Measurements from ENCODE around the gene MREG.
"Not testable (repeated sequence)": the region's sequence is repeated elsewhere in the genome, so short reads cannot be mapped to it uniquely, and the experiment has no call there.

Gene MREG

GRCh38 chr2:215952860-215953637, 60.3 kb downstream of the MREG start:
- no peak for DNase-seq

DNA sequence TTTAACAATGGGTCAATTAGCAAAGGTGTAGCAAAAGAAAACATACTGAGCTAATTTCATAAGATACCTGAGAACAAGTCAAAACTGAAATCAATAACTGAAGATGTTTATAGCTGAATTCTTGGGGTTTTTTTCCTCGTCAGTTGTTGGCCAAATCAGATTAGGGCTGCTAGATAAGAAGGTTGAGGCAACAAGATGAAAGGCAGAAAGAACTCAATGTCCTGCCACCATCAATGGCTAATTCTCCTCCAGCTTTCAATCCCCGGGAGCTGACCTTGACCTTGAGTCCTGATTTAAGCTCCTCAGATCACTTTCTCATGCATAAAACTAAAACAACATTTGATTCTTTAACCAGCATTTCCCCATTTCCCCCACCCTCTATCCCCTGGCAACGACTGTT, 61.8 kb downstream of the MREG start:
- DNase-seq = no peak

DNA sequence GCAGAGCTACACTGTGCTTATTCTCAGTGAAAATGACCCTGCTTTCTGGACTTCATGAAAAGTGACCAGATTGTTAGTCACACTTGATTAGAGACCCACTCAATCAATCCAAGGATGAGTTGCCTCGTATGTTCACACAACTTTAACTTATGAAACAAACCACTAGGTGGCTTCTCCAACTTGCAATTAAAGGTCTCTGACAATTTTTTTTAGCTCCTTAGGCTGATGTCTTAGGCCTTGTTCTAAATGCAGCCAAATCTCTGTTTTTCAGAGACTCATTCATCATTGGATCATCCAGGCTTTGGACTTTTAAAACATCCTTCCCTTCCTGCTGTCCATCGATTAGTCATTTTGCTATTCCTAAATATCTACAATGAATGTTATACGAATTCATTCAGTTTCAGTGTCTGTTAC, 63.4 kb downstream of the MREG start:
- DNase-seq = no peak

DNA sequence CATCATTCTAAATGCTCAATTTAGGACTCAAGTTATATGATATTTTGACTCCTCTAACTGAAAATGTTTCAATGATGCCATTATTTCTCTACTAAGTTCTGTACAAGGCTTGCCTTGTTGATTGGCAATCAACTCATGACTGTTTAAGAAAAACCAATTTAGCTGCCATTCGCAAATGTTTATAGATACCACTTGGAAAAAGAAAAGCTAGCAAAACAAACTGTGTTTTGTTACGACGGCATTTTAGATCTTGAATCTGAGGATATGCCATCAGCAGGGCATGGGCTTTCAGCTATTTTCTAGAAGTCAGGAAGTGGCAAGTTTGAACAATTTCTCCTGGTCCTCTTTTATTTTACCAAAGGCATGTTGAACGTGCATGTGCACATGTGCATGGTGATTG, 65.3 kb downstream of the MREG start:
- no peak for DNase-seq

- DNase-seq = no peak
These were observed 66.8 kb downstream of the MREG start for GRCh38 chr2:215946586-215946985.

DNA sequence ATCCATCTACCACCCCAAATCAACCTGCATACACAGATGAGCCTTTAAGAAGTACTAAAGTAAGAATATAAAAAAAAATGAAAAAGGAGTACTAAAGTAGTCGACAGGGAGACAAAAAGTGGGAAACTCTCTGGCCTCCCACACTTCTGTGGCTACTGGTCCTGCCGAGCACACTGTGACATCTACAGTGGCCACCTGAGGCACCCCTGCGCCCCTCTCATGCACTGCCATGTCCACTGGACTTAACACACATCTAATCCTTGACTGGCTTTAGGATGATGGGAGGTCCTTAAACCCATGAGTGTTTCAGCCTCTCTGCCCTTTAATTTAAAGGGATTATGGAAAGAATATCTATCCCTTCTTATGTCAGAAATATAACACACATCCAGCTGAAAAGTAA, 71.2 kb downstream of the MREG start:
- no peak for DNase-seq

GRCh38 chr2:215941726-215942125, 71.6 kb downstream of the MREG start:
- DNase-seq = no peak

DNA sequence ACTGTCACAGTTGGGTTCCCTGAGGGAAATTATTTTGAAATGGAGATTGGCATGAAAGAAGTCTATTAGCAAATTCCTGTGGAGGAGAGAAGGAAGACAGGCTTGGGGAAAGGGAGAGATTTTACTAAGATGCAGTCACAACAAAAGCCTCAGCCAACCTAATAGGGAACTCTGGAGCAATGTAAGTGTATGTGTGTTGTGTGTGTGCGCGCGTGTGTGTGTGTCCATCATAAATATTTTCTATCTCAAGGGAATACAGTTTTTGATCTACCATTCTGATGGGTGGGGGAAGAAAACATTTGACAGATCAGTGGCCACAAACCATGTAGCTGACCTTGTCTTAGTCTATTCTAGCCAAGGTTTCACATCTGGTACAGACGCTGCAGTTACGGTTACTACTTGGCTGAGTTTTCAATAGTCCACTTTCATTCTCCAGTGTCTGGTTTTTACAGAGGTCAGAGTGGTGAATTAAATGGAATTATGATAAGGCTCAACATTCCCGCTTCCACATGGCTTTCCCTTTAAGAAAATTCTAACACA, 72.6 kb downstream of the MREG start:
- no peak for DNase-seq

DNA sequence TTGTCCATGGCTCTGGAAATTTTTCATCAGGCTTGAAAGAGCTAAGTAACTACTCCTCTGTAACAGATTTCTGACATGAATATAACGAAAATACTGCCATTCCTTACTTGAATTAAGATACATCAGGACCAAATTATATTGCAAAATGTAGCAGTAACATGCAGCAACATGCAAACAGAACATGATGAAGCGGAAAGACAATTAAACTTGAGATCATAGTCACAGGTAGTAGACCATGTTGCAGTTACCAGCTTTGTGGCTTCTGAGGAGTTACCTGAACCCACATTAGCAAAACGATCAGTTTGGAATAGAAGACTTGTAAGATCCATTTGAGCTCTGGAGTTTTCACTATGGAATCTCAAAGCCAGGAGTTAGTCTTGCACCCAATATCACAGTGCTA, 76.2 kb downstream of the MREG start:
- no peak for DNase-seq

- DNase-seq = no peak
These were observed 80.2 kb downstream of the MREG start for GRCh38 chr2:215933151-215933550.

GRCh38 chr2:215931256-215931903, 82.0 kb downstream of the MREG start:
- DNase-seq = no peak

DNA sequence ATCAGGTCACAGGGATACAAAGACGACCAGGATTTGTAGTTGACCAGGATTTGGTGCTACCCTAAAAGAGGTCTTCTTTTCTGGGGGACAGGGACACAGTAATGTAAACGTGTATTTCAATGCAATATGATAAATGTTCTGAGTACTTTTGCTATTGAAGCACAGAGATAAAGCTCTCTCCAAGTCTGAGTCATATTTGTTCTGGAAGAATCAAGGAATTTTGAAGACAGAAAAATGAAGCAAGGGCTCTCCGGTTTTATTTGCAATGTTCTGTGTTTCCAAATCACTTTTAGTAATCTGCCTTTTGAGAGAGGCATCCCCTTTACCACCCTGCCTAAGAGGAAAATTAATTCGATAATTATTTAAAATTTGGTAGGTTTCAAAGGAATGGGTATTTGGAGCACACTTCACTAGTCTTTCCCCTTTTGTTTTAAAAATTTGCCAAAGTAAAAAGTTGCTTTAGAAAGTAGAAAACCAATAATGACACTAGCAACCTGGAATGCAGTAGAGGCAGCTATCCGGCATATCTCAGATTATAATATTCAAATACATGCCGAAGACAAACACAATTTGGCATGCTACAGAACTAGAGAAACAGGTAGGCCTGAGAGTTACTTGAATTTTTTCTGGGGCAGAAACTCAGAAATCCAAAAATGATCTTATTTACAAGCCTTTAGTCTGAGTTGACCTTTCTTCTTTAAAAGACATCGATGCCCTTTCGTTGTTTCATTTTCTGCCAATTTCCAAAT, 82.7 kb downstream of the MREG start:
- DNase-seq = no peak

DNA sequence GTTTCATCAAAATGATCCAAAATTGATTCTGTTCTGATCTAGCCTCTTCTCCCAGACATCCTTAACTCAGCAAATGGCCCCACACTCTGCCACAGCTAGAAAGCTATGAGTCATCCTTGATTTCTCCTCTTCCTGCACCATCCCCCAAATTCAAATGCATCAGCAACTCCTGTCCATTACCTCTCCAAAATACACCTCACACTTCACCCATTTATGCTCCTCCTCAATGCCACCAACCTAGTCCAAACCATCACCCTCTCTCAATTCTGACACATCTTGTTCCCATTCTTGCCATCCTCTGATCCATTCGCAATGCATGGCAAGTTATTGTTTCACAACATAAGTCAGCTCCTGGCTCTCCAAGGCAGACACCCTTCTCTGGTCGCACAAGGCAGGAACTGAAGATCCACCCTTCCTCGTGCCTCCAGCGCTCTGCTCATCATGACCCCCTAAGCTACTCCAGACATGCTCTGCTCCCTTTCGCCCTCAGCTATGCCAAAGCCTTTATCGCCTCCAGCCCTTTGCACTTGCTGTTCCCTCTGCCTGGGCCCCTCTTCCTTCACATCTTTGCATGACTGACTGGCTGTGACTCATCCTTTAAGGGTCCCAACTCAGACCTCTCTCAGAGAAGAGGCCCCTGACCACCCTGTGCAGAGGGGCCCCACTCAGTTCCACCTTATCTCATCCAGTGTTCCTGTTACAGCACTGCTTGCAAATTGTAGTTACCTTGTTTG, 83.6 kb downstream of the MREG start:
- DNase-seq = no peak

GRCh38 chr2:215928086-215928485, 85.3 kb downstream of the MREG start:
- DNase-seq = no peak

DNA sequence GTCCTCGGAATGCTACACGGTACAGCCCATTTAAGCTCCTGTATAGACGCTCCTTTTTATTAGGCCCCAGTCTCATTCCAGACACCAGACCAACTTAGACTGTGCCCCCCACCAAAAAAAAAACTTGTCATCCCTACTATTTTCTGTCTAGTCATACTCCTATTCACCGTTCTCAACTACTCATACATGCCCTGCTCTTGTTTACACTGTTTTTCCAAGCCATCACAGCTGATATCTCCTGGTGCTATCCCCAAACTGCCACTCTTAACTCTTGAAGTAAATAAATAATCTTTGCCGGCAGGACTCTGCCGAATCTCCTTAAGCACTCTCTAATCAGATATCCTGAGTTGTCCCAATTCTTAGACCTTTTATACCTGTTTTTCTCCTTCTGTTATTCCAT, 86.4 kb downstream of the MREG start:
- DNase-seq = not testable (repeated sequence)

GRCh38 chr2:215921895-215922294, 91.5 kb downstream of the MREG start:
- no peak for DNase-seq

DNA sequence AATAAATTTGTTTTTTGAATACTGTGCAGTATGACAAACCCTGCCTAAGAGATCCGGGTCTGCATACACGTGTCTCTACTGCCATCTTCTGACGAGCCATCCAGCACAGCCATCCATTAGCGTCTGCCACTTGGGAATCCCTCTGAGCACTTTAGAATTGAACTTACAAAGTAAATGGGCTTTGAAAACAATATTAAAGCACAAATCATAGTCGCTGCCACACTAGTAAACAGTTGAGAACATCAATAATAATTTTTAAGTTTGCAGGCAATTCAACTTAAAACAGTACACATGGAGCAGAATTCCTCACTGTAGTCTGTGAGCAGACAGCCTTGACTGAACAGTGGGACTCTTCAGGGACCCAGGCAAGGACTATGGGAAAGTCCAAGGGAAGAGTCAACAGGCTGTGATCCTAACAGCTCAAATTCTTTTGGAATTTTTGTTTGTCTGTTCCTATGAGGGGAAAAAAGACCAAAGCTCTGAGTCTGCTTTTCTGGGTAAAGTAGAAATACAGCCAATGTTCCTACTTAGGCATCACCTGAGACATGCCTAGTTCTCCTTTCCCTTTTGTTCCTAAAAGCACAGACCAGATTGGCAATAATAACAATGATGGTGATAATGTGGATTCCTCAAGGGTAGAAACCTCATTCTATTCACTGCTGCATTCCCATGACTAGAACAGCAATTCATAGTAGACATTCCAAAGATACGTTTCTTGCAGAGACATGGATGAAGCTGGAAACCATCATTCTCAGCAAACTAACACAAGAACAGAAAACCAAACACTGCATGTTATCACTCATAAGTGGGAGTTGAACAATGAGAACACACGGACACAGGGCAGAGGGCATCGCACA, 92.9 kb downstream of the MREG start:
- DNase-seq = peak; percentile 35

- no peak for DNase-seq
These were observed 93.6 kb downstream of the MREG start for GRCh38 chr2:215919624-215920243.

DNA sequence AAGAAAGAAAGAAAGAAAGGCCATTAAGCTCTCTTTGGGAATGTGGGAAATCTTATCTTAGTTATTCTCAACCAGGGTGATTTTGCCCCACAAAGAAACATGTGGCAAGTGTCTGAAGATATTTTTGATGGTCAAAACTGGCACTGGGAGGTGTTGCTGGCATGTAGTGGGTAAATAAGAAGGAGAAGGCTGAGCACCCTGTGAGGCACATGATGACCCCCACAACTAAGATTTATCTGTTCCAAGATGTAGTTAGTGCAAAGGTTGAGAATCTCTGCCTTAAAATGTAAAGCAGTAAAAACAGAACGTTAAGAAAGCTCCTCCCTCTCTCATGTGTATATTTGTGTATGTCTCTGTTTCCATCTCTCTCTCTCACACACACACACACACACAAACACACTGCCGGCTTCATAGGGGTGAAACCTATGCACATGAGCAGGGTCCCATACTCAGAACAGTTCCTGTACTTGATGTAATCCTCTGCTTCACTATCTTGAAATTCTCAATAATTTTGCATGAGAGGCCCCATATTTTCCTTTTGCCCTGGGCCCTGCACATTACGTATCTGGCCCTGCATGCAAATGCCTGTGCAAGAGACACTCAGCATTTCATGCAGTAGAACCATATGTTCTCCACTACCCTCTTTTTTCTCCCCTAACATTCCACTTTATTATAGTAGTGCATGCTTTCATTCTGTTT, 94.3 kb downstream of the MREG start:
- no peak for DNase-seq

DNA sequence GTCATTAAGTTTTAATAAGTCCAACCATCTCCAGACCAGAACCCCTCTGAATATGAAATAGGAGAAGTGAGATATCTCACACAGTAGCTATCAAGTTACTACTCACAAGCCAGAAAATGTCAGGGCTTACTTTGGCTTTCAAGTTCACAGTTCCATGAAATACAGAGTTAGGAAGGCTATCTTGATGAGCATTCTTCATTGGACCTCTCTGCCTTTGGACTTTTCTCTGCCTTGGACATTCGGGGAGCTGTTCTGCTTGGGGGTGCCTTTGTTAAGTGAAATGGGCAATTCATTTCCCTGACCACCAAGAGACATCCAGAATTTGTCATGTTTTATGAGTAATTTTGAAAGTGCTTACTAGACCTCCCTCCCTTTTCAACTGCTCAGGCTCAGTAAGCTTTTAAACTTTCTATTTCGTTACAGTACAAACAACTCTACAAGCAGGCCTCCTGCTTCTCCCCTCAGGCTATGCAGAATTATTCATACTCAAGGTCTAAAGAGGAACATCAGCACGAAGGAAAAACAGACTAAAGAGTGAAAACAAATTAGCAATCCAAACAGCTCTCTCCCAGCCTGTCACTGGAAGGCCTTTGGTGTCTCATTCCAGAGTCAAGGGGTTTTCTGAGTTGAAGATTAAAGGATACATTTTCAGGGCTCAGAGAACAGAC, 95.3 kb downstream of the MREG start:
- DNase-seq = no peak

All from NCI-H1436 treated with DMSO at 0.1 percent for 48 hours (cell line).